Measurements from ENCODE around the gene CELA3B.
"Not testable (repeated sequence)": the region's sequence is repeated elsewhere in the genome, so short reads cannot be mapped to it uniquely, and the experiment has no call there.

DNA sequence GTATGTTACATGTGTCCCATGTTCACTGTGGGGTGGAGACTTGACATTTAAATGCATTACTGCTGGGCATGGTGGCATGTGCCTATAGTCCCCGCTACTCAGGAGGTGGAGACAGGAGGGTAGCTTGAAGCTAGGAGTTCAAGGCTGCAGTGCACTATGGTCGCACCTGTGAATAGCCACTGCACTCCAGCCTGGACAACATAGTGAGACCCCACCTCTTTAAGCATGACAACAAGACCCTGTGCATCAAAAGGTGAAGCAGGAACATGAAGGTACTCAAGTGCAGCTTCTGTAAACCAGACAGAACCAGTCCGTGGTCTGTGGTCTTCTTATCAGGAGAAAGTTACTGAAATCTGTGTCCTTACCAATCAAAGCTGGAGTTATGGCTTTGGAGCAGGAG is 15.4 kb downstream of the CELA3B start:
- not testable (repeated sequence) for TF ChIP-seq ZFX (IDR thresholded peaks at IDR 0.05; ENCODE audit: borderline replicate concordance)
- TF ChIP-seq, protein P1, sequence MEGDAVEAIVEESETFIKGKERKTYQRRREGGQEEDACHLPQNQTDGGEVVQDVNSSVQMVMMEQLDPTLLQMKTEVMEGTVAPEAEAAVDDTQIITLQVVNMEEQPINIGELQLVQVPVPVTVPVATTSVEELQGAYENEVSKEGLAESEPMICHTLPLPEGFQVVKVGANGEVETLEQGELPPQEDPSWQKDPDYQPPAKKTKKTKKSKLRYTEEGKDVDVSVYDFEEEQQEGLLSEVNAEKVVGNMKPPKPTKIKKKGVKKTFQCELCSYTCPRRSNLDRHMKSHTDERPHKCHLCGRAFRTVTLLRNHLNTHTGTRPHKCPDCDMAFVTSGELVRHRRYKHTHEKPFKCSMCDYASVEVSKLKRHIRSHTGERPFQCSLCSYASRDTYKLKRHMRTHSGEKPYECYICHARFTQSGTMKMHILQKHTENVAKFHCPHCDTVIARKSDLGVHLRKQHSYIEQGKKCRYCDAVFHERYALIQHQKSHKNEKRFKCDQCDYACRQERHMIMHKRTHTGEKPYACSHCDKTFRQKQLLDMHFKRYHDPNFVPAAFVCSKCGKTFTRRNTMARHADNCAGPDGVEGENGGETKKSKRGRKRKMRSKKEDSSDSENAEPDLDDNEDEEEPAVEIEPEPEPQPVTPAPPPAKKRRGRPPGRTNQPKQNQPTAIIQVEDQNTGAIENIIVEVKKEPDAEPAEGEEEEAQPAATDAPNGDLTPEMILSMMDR (IDR thresholded peaks at IDR 0.05): not testable (repeated sequence)
